Measurements from ENCODE around the gene FBLN2. TPM values are rescaled to one million over a fixed set of nuclear protein-coding genes. Genes with fewer than 3 reads are reported as not detected.

Gene FBLN2
- total RNA-seq, 1 experiment from 2014 or later, result 0.11 TPM

GRCh38 chr3:13544951-13545651 is 3.8 kb upstream of the FBLN2 start:
- intact Hi-C loops (cut with micrococcal nuclease), result no loop called here
- Histone ChIP-seq H4K20me1 (ENCODE audit: low read length) (no peaks in the 10 kb centered on the region), H3K4me2 (ENCODE audit: low read length) (no peak overlapping the region), H3K4me3 (ENCODE audit: low read length) (no peak overlapping the region), H3K79me2 (ENCODE audit: low read length) (no peaks in the 10 kb centered on the region), H3K9me3 (ENCODE audit: low read length) (peaks cover 3% of the 10 kb centered on the region; the same call in 1 of the 2 replicates), H3F3A (ENCODE audit: low read length, unreplicated experiment) (no peaks in the 10 kb centered on the region), H3K9me2 (replicated peaks; ENCODE audit: low read length) (no peaks in the 10 kb centered on the region), H3K36me3 (ENCODE audit: low read depth, low read length) (no peaks in the 10 kb centered on the region), H2AFZ (ENCODE audit: low read length) (no peak overlapping the region), H3K4me1 (ENCODE audit: insufficient read depth, low read length) (no peaks in the 10 kb centered on the region), H3K27me3 (ENCODE audit: low read length) (no peaks in the 10 kb centered on the region), H3K27ac (ENCODE audit: low read length) (no peak overlapping the region), H3K9ac (ENCODE audit: low read length) (no peak overlapping the region)
- no TSS peak for BruUV-seq (replicated peaks)
- no peak for TF ChIP-seq CTCF (conservative IDR thresholded peaks at IDR 0.05; ENCODE audit: low read depth, low read length)
- TF ChIP-seq EZH2 (IDR thresholded peaks at IDR 0.05; ENCODE audit: low read length, unreplicated experiment), result no peak
- no peak for TF ChIP-seq EZH2phosphoT487 (IDR thresholded peaks at IDR 0.05; ENCODE audit: borderline replicate concordance, low read length)
- no peak for ATAC-seq
- DNase-seq, result no peak
- ChIA-PET POLR2A (ENCODE audit: unreplicated experiment) (no interaction called here), CTCF (no interaction called here)

- H3K9me3 ChIP-seq (ENCODE audit: low read length), result peaks cover 3% of the 10 kb centered on the region; the same call in 1 of the 2 replicates
- intact Hi-C loops (cut with micrococcal nuclease), result no loop called here
- no peaks in the 10 kb centered on the region for H3K79me2 ChIP-seq (ENCODE audit: low read length)
- no peak overlapping the region for H3K27ac ChIP-seq (ENCODE audit: low read length)
- H3K4me1 ChIP-seq (ENCODE audit: insufficient read depth, low read length), result no peaks in the 10 kb centered on the region
- TF ChIP-seq EZH2phosphoT487 (IDR thresholded peaks at IDR 0.05; ENCODE audit: borderline replicate concordance, low read length) (no peak), CTCF (conservative IDR thresholded peaks at IDR 0.05; ENCODE audit: low read depth, low read length) (no peak)
- CTCF ChIA-PET, result no interaction called here
- H3K9ac ChIP-seq (ENCODE audit: low read length), result no peak overlapping the region
- no peak overlapping the region for H2AFZ ChIP-seq (ENCODE audit: low read length)
- H3F3A ChIP-seq (ENCODE audit: low read length, unreplicated experiment), result no peaks in the 10 kb centered on the region
- BruUV-seq (replicated peaks), result no TSS peak
- no peaks in the 10 kb centered on the region for H3K36me3 ChIP-seq (ENCODE audit: low read depth, low read length)
- no peak for DNase-seq
- no peaks in the 10 kb centered on the region for H4K20me1 ChIP-seq (ENCODE audit: low read length)
- H3K4me3 ChIP-seq (ENCODE audit: low read length), result no peak overlapping the region
- no peaks in the 10 kb centered on the region for H3K9me2 ChIP-seq (replicated peaks; ENCODE audit: low read length)
- ATAC-seq, result no peak
- no peaks in the 10 kb centered on the region for H3K27me3 ChIP-seq (ENCODE audit: low read length)
- POLR2A ChIA-PET (ENCODE audit: unreplicated experiment), result no interaction called here
- H3K4me2 ChIP-seq (ENCODE audit: low read length), result no peak overlapping the region
Observed at GRCh38 chr3:13545952-13546454, 2.9 kb upstream of the FBLN2 start.

GRCh38 chr3:13546667-13547171 is 2.2 kb upstream of the FBLN2 start:
- Histone ChIP-seq H3K4me2 (ENCODE audit: low read length) (no peak overlapping the region), H4K20me1 (ENCODE audit: low read length) (no peaks in the 10 kb centered on the region), H3K36me3 (ENCODE audit: low read depth, low read length) (no peaks in the 10 kb centered on the region), H3K79me2 (ENCODE audit: low read length) (no peaks in the 10 kb centered on the region), H3K9me3 (ENCODE audit: low read length) (no peaks in the 10 kb centered on the region), H3F3A (ENCODE audit: low read length, unreplicated experiment) (no peaks in the 10 kb centered on the region), H3K4me3 (ENCODE audit: low read length) (no peak overlapping the region), H3K27ac (ENCODE audit: low read length) (no peak overlapping the region), H3K27me3 (ENCODE audit: low read length) (no peaks in the 10 kb centered on the region), H3K4me1 (ENCODE audit: insufficient read depth, low read length) (no peaks in the 10 kb centered on the region), H3K9ac (ENCODE audit: low read length) (no peak overlapping the region), H2AFZ (ENCODE audit: low read length) (no peak overlapping the region), H3K9me2 (replicated peaks; ENCODE audit: low read length) (no peaks in the 10 kb centered on the region)
- ChIA-PET POLR2A (ENCODE audit: unreplicated experiment) (no interaction called here), CTCF (no interaction called here)
- no peak for DNase-seq
- TF ChIP-seq CTCF (conservative IDR thresholded peaks at IDR 0.05; ENCODE audit: low read depth, low read length) (no peak), EZH2 (IDR thresholded peaks at IDR 0.05; ENCODE audit: low read length, unreplicated experiment) (no peak), EZH2phosphoT487 (IDR thresholded peaks at IDR 0.05; ENCODE audit: borderline replicate concordance, low read length) (no peak)
- BruUV-seq (replicated peaks), result no TSS peak
- intact Hi-C loops (cut with micrococcal nuclease), result no loop called here
- no peak for ATAC-seq

All from PC-3 (cell line).